HepG2 (cell line): ENCODE results near the gene TFRC. TPM values are rescaled to one million over a fixed set of nuclear protein-coding genes. Genes with fewer than 3 reads are reported as not detected.

ENCODE experiments used
- ADNP ChIP-seq: sonication (generic); formaldehyde crosslinking; IDR thresholded peaks from 2 replicates; pipeline ENCODE4 v1.4.0; 2020; ENCODE audit warnings: missing genetic modification reagents
- AGO2 ChIP-seq: fragments of 200-400 bp; formaldehyde crosslinking; optimal IDR thresholded peaks from 2 replicates; pipeline ENCODE3; 2017; ENCODE audit warnings: mild to moderate bottlenecking, low read depth, low read length, moderate library complexity
- ATF2 ChIP-seq: sonication (generic); formaldehyde crosslinking; IDR thresholded peaks from 2 replicates; pipeline ENCODE4 v1.4.0; 2020; ENCODE audit warnings: missing genetic modification reagents
- CCDC6 ChIP-seq: sonication (generic); formaldehyde crosslinking; IDR thresholded peaks from 2 replicates; pipeline ENCODE4 v1.8.1; 2022; ENCODE audit warnings: mild to moderate bottlenecking, missing genetic modification reagents, moderate library complexity
- CEBPG ChIP-seq: IDR thresholded peaks from 2 replicates; pipeline ENCODE4 v1.6.1; 2016
- GLI4 ChIP-seq: sonication (generic); formaldehyde crosslinking; IDR thresholded peaks from 2 replicates; pipeline ENCODE4 v1.5.1; 2020; ENCODE audit warnings: missing genetic modification reagents, mild to moderate bottlenecking, moderate library complexity, borderline replicate concordance
- KMT2B ChIP-seq: IDR thresholded peaks from 2 replicates; pipeline ENCODE4 v1.6.1; 2016; ENCODE audit warnings: missing genetic modification reagents, missing compliant biosample characterization
- NCOR1 ChIP-seq: fragments of 200-600 bp; sonication (generic); IDR thresholded peaks from 2 replicates; pipeline ENCODE4 v1.7.0; 2017; ENCODE audit warnings: antibody characterized with exemption, low read length, borderline replicate concordance
- TBX3 ChIP-seq: fragments of 450-650 bp; IDR thresholded peaks from 2 replicates; pipeline ENCODE4 v1.6.1; 2017; ENCODE audit warnings: antibody characterized with exemption, mild to moderate bottlenecking, inconsistent platforms, borderline replicate concordance
- USF2 ChIP-seq, 2 experiments: sonication (generic) in 1 of 2; formaldehyde crosslinking in 1 of 2; IDR thresholded peaks; 2 replicates each; pipeline versions ENCODE4 v1.5.1 to v1.6.1; 2011 to 2020; ENCODE audit warnings: borderline replicate concordance in 1 of 2, low read depth in 1 of 2, low read length in 1 of 2, mild to moderate bottlenecking in 1 of 2, missing genetic modification reagents in 1 of 2, moderate library complexity in 1 of 2
- ZBTB2 ChIP-seq: sonication (generic); formaldehyde crosslinking; IDR thresholded peaks from 2 replicates; pipeline ENCODE4 v1.8.0; 2022; ENCODE audit warnings: low read depth, missing genetic modification reagents
- ZFY ChIP-seq: sonication (generic); formaldehyde crosslinking; IDR thresholded peaks from 2 replicates; pipeline ENCODE4 v1.4.0; 2020; ENCODE audit warnings: missing genetic modification reagents
- ZMYM3 ChIP-seq: sonication (generic); formaldehyde crosslinking; IDR thresholded peaks from 2 replicates; pipeline ENCODE4 v1.5.1; 2020; ENCODE audit warnings: mild to moderate bottlenecking, missing genetic modification reagents
- ZNF101 ChIP-seq: sonication (generic); formaldehyde crosslinking; IDR thresholded peaks from 2 replicates; pipeline ENCODE4 v1.4.0; 2020; ENCODE audit warnings: mild to moderate bottlenecking, low read depth, missing genetic modification reagents, borderline replicate concordance
- ZNF609 ChIP-seq: sonication (generic); formaldehyde crosslinking; IDR thresholded peaks from 2 replicates; pipeline ENCODE4 v1.4.0; 2020; ENCODE audit warnings: mild to moderate bottlenecking, missing genetic modification reagents, borderline replicate concordance
- ZNF709 ChIP-seq: sonication (generic); formaldehyde crosslinking; IDR thresholded peaks from 2 replicates; pipeline ENCODE4 v1.5.0; 2020; ENCODE audit warnings: mild to moderate bottlenecking, missing genetic modification reagents
- ZNF816 ChIP-seq: sonication (generic); formaldehyde crosslinking; IDR thresholded peaks from 2 replicates; pipeline ENCODE4 v1.8.0; 2022; ENCODE audit warnings: missing genetic modification reagents, mild to moderate bottlenecking, borderline replicate concordance
- ZSCAN12 ChIP-seq: sonication (generic); formaldehyde crosslinking; IDR thresholded peaks from 2 replicates; pipeline ENCODE4 v1.9.0; 2021; ENCODE audit warnings: mild to moderate bottlenecking, missing genetic modification reagents
- ZSCAN29 ChIP-seq: sonication (generic); formaldehyde crosslinking; conservative IDR thresholded peaks from 2 replicates; pipeline ENCODE4 v1.4.0; 2020; ENCODE audit warnings: mild to moderate bottlenecking, missing genetic modification reagents
- polyA plus RNA-seq, 8 experiments: library from polyadenylated mRNA; depleted of rRNA in 3 of 8; stranded (reverse) in 7 of 8; unstranded in 1 of 8; fragments of >200 nt; fragmentation: Illumina TruSeq in 4 of 8; extraction: Trizol in 4 of 8; gene quantifications; 2 replicates each; pipeline versions ENCODE4 v1.2.1 to v1.2.3, GENCODE V29; 2011 to 2016; ENCODE audit warnings: low read depth in 4 of 8, missing spikeins in 1 of 8, mixed read lengths in 1 of 8; ENCODE audit not compliant: insufficient read depth in 1 of 8
- total RNA-seq, 5 experiments: library from RNA; depleted of rRNA; stranded (reverse); fragments of >200 nt; fragmentation: Illumina TruSeq; extraction: Trizol; gene quantifications; 2 replicates each; pipeline ENCODE4 v1.2.3, GENCODE V29; 2016; ENCODE audit warnings: low read depth in 1 of 5

TFRC gene
- total and polyA plus RNA-seq, 2 of the 13 experiments (the other 11 are each of a cell fraction or from before 2014, with no cell fraction given): 188 to 274 TPM

GRCh38 chr3:196081002-196081833 is 672 bp downstream of the TFRC start (continued):
- no peak for TF ChIP-seq ZMYM3
- no peak for TF ChIP-seq ZSCAN29 (CRISPR knock-in tag)
- TF ChIP-seq TBX3: no peak
- TF ChIP-seq KMT2B: 0 out of 2 replicates have a peak, but pooled peaks have one; percentile 19
- no peak for TF ChIP-seq ADNP (CRISPR knock-in tag)
- TF ChIP-seq ZNF609 (CRISPR knock-in tag): no peak
- TF ChIP-seq GLI4 (CRISPR knock-in tag): no peak
- TF ChIP-seq ZNF709 (CRISPR knock-in tag): 0 out of 2 replicates have a peak, but pooled peaks have one; percentile 4
- no peak for TF ChIP-seq USF2 (IDR thresholded peaks at IDR 0.05; ENCODE audit: low read depth, low read length)
- 0 out of 2 replicates have a peak, but pooled peaks have one; percentile 4 for TF ChIP-seq USF2 (CRISPR knock-in tag; IDR thresholded peaks at IDR 0.05; ENCODE audit: borderline replicate concordance)
- no peak for TF ChIP-seq ZNF816 (CRISPR knock-in tag)
- TF ChIP-seq ZBTB2 (CRISPR knock-in tag): peak; percentile 21; the same call in 1 of the 2 replicates
- TF ChIP-seq ZSCAN12: no peak
- no peak for TF ChIP-seq ZNF101
- no peak for TF ChIP-seq CEBPG (CRISPR knock-in tag)
- TF ChIP-seq AGO2: peak; percentile 93
- TF ChIP-seq ATF2 (CRISPR knock-in tag): no peak
- peak; percentile 93 for TF ChIP-seq CCDC6 (CRISPR knock-in tag)
- 0 out of 2 replicates have a peak, but pooled peaks have one; percentile 10 for TF ChIP-seq NCOR1
- no peak; the same call in 1 of the 2 replicates for TF ChIP-seq ZFY
